NCI-H146 treated with DMSO at 0.1 percent for 48 hours (cell line): ENCODE measurements around the gene CSH1.
"Not testable (repeated sequence)": the region's sequence is repeated elsewhere in the genome, so short reads cannot be mapped to it uniquely, and the experiment has no call there.

Experiments
- DNase-seq: peaks from one replicate; lab custom pipeline; 2025; ENCODE audit not compliant: unreplicated experiment; lab: John Stamatoyannopoulos, UW

The CSH1 gene

DNA sequence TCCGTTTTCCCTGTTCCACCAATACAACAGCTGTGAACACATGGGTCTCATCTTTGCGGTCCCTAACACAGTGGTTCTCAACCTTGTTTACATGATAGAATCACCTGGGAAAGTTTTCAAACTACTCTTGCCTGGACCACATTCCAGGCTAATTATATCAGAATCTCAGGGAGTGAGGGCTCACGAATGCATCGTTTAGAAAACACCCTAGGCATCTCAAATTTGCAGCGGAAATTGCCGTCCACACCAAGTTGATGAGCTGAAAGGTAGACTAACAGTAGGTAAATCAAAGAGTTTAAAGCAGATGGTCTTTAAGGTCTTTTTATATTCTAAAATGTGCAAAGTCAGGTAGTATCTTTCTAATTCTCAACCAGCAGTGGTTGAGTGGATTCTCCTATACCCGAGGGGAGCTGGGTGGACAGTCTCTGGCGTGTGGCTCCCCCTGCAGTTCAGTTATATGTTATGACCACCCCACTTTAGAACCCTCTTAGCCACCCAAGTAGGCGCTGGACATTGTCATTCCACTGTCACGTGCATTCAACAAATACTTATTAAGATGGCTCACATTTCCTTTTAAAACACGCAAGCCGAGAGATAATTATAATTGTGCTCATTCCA is 10.9 kb upstream of the CSH1 start:
- not testable (repeated sequence) for DNase-seq

DNA sequence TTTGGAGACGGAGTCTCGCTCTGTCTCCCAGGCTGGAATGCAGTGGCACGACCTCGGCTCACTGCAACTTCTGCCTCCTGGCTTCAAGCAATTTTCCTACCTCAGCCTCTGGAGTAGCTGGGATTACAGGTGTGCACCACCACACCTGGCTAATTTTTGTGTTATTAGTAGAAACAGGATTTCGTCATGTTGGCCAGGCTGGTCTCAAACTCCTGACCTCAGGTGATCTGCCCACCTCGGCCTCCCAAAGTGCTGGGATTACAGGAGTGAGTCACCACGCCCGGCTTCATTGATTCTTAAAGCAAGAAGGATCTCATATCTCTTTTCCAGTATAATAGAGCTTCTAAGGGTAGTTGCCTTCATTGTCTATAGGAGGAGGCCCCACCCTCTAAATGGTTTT is 8.4 kb upstream of the CSH1 start:
- DNase-seq, result not testable (repeated sequence)

DNA sequence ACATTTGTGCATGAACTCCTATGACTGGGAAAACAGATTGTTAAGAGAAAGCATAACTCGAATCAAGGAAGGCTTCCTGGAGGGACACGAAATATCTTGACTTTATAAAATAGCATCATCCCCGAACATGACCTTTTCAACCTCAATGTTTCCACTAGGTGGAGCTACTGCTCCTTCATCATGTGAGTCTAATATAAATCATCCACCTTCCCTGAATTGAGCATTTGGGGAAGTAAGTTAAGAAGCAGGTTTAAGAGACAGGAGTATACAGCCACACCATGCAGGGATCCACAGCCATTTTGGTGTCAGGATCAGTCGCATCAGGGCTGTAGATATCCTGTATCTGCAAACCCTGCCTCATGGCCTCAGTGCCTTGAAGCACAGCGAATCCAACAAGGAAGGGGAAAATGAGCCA is 7.4 kb upstream of the CSH1 start:
- not testable (repeated sequence) for DNase-seq

DNA sequence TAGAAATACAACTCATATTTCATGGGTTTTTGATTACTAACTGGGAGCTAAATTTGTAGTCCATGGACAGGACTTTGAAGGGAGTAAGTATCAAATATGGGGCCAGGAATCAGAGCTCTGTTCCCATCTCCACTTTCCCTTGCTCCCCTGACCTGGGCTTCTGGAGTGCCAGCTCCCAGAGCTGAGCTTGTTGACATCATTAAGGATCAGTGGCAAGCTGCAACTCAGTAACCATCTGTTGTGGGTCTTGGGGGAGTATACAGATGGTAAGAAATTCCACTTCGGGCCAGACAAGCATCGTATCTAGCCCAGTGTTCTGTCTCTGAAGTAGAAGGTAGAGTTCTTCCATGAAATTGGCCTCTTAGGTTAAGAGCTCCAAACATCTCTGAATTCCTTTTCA is 5.6 kb upstream of the CSH1 start:
- DNase-seq, result not testable (repeated sequence)

DNA sequence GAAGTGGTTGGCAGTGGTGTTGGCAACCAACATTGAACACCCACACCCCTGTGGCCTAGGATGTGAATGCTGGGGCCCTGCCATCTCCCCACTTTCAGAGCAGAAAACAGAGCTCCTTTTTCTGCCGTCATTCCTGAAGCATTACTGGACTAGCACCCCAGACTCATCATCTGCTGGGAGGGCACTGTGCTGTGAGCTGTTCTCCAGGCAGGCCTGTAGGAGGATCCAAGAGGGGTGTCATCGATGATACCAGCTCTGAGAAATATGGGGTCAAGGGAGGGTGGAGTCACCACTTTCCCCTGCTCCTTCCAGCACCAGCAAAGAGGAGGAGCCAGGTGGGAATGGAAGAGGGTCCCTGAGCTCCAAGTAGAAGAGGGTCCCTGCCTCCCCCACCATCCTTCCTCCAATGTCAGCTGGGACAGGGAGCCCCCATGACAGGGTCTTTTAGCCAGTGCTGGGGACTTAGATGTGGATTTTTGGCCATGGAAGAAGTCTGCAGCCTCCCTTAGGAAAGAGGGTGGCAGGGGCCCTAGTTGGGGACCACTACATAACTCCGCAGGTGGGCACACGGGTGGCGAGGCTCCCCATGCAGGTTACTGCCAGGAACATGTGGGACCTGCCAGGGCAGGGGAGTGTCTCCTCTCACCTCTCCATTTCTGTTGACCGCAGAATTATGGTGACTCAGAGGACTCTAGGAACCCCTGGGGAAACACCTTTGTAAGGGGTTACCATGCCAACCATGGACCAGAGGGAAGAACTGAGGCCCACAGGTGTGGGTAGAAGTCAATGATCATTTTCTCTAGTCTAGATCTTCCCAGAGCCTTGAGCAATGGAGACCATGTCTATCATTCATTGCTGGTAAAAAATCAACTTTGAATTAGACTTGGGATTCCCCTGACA is 2.8 kb upstream of the CSH1 start:
- DNase-seq, result not testable (repeated sequence)

DNA sequence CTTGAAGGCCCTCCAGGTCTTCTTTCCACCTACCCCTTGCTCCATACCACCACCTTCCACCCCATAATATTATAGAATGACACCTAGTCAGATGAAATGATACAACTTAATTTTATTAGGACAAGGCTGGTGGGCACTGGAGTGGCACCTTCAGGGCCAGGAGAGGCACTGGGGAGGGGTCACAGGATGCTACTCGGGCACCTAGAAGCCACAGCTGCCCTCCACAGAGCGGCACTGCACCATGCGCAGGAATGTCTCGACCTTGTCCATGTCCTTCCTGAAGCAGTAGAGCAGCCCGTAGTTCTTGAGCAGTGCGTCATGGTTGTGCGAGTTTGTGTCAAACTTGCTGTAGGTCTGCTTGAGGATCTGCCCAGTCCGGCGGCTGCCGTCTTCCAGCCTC is 1.6 kb downstream of the CSH1 start:
- DNase-seq, result not testable (repeated sequence)

DNA sequence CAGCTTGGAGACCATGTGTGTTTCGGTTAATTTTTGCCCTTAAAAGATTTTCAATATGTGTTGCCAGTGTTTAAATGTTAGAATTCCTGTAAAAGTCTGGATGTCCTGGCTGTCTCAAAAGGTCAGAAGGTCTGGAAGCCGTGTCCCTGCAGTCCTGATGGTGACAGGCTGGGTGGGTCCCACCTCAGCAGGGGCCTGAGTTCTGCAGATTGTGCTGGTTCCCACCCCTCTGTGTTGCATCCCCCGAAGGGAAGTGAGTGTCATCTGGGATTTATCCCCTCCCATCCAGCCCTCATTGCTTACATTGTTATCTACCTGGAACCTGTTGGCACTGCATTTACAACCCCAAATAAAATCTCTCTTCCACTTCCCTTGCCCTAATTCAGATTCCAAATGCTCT is 2.4 kb downstream of the CSH1 start:
- DNase-seq, result not testable (repeated sequence)

DNA sequence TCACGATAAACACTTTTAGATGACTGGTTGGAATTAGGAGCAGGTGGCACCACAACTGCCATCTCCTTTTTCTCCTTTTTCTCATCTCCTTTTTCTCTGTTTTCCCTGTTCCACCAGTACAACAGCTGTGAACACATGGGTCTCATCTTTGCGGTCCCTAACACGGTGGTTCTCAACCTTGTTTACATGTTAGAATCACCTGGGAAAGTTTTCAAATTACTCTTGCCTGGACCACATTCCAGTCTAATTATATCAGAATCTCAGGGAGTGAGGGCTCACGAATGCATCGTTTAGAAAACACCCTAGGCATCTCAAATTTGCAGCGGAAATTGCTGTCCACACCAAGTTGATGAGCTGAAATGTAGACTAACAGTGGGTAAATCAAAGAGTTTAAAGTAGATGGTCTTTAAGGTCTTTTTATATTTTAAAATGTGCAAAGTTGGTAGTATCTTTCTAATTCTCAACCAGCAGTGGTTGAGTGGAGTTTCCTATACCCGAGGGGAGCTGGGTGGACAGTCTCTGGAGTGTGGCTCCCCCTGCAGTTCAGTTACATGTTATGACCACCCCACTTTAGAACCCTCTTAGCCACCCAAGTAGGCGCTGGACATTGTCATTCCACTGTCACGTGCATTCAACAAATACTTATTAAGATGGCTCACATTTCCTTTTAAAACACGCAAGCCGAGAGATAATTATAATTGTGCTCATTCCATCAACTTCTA is 3.9 kb downstream of the CSH1 start:
- not testable (repeated sequence) for DNase-seq

DNA sequence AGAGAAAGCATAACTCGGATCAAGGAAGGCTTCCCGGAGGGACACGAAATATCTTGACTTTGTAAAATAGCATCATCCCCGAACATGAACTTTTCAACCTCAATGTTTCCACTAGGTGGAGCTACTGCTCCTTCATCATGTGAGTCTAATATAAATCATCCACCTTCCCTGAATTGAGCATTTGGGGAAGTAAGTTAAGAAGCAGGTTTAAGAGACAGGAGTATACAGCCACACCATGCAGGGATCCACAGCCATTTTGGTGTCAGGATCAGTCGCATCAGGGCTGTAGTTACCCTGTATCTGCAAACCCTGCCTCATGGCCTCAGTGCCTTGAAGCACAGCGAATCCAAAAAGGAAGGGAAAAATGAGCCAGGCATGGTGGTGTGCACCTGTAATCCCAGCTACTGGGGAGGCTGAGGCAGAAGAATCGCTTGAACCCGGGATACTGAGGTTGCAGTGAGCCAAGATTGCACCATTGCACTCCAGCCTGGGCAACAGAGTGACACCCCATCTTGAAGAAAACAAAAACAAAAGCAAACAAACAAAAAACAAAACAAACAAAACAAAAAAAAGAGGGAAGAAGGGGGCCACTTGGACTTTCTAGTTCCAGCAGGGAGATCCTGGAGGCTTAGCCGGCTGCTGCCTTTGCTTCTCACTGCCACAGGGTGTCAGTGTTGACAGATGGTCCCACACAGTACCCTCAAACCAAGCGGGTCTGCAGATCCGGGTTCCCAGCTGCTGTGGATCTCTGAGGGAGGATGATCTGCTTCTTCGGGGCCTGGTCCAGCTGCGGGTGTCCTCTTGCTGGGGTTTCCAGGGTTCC is 7.1 kb downstream of the CSH1 start:
- not testable (repeated sequence) for DNase-seq

DNA sequence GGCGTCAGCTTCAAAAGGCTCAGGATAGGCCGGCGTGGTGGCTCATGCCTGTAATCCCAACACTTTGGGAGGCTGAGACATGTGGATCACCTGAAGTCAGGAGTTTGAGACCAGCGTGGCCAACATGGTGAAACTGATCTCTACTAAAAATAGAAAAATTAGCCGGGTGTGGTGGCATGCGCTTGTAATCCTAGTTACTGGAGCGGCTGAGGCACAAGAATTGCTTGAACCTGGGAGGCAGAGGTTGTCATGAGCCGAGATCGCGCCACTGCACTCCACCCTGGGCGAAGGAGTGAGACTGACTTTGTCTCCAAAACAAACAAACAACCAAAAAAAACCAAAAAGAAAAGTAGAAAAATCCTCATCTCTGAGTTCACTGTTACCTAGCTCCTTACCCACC is 11.3 kb downstream of the CSH1 start:
- not testable (repeated sequence) for DNase-seq

DNA sequence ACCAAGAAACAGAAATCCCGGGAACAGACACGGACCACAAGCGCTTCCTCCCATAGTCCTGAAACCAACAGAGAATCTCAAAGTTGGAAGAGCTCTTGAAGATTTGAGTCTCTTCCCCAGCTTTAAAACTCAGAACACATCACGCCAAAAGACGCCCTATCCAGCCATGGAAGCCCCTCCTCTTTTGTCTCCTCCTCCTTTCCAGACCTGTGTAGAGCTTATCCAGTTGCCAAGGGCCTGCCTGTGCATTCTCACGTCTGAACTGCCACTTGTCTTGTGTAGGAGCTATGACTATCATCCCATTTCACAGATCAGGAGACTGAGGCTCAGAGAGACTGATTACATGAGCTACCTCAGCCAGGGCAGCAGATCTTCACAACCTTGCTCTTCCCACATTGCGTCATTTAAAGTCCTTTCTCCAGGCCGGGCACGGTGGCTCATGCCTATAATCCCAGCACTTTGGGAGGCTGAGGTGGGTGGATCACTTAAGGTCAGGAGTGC is 13.7 kb downstream of the CSH1 start:
- DNase-seq, result not testable (repeated sequence)

DNA sequence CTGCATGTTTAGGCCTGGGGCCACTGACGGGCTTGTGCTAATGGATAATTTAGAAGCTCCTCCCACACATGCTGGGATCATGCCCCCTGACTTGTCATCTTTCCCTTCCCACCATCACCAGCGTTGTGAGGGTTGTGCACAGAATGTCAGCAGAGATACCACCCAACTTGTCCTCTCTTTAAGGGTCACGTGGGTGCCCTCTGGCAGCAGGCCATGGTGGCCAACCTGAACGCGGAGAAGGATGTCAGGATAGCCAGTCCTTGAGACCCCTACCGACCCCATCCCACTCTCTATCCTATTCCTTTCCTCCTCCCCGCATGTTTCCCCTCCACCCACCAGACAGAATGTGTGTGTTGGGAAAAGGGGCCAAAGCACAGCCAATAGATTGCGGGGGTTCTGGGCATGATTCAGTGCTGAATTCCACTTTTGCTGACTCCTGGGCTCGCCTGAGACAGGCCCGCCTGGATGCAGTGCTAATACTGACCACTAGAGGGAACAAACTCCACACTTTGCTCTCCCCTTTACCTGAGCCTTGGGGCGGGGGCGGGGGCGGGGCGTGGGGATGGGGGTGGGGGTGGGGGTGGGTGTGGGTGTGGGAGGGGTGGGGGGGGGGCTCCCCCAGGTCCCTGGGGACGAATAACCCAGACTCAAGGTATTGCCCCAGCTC is 14.3 kb downstream of the CSH1 start, which contains the start of gene GH2:
Gene GH2, minus strand, starts transcription at position 10 of the 667 bp plus-strand sequence. CDS start 143 bp downstream, outside the sequence.
- peak; percentile 8 for DNase-seq

DNA sequence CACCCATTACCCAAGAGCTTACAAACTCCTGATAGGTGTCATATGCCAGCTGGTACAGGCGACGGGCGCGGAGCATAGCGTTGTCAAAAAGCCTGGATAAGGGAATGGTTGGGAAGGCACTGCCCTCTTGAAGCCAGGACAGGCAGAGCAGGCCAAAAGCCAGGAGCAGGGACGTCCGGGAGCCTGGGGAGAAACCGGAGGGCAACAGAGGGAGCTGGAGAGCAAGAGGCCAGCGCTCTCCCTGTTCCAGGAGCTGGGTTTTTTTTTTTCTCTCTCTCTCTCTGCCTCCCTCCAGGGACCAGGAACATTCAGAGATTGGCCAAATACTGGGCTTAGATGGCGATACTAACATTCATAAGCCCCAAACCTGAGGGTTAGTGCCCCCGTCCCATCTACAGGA is 15.0 kb downstream of the CSH1 start:
- DNase-seq, result not testable (repeated sequence)

DNA sequence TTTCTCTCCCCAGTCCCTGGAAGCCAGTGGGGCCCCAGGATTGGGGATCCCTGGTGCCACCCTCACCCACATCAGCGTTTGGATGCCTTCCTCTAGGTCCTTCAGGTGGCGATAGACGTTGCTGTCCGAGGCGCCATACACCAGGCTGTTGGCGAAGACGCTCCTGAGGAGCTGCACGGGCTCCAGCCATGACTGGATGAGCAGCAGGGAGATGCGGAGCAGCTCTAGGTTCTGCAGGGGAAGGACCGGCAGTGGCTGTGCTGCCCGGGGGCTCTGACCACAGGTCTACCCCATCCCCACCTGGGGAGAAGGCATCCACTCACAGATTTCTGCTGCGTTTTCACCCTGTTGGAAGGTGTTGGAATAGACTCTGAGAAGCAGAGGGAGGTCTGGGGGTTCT is 15.7 kb downstream of the CSH1 start:
- DNase-seq, result no peak

DNA sequence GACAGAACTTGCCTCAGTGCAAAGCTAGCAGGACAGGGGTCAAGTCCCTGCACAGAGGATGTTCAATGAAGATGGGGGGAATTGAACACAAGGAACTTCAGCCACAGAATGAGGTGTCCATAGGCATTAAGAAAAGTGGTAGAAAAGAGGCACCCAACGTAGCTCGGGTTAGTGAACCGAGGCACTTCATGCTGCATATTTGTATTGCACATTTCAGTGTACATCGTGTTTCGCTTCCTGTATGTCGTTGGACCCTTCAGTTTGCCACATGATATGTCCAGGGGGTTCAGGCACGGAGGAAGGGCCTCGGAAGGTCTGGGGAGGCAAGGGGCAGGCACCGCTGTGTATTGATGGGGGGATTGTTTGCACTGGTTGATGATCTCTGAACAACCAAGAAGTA is 18.0 kb downstream of the CSH1 start:
- DNase-seq, result not testable (repeated sequence)

DNA sequence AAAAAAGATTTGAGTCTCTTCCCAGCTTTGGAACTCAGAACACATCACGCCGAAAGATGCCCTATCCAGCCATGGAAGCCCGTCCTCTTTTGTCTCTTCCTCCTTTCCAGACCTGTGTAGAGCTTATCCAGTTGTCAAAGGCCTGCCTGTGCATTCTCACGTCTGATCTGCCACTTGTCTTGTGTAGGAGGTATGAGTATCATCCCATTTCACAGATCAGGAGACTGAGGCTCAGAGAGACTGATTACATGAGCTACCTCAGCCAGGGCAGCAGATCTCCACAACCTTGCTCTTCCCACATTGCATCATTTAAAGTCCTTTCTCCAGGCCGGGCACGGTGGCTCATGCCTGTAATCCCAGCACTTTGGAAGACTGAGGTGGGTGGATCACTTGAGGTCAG is 21.7 kb downstream of the CSH1 start:
- DNase-seq, result not testable (repeated sequence)

DNA sequence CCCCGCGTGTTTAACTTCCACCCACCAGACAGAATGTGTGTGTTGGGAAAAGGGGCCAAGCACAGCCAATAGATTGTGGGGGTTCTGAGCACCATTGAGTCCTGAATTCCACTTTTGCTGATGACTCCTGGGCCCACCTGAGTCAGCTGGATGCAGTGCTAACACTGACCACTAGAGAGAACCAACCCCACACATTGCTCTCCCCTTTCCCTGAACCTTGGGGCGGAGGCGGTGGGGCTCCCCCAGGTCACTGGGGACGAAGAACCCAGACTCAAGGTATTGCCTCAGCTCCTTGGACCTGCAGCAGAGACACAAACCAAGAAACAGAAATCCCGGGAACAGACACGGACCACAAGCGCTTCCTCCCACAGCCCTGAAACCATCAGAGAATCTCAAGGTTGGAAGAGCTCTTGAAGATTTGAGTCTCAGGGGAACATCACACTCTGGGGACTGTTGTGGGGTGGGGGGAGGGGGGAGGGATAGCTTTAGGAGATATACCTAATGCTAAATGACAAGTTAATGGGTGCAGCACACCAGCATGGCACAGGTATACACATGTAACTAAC is 22.2 kb downstream of the CSH1 start:
- not testable (repeated sequence) for DNase-seq

DNA sequence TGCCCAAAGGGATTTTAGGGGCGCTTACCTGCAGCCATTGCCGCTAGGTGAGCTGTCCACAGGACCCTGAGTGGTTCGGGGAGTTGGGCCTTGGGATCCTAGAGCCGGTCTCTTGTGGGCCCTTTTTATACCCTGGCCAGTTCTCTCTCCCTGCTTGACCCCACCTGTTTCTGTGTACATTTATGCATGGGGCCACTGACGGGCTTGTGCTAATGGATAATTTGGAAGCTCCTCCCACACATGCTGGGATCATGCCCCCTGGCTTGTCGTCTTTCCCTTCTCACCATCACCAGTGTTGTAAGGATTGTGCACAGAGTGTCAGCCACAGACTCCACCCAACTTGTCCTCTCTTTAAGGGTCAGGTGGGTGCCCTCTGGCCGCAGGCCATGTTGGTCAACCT is 22.8 kb downstream of the CSH1 start, which contains the start of gene CSH2:
Gene CSH2, minus strand, starts transcription at position 101 of the 400 bp plus-strand sequence. Its CDS starts 63 bp downstream, at position 38.
- DNase-seq, result not testable (repeated sequence)

DNA sequence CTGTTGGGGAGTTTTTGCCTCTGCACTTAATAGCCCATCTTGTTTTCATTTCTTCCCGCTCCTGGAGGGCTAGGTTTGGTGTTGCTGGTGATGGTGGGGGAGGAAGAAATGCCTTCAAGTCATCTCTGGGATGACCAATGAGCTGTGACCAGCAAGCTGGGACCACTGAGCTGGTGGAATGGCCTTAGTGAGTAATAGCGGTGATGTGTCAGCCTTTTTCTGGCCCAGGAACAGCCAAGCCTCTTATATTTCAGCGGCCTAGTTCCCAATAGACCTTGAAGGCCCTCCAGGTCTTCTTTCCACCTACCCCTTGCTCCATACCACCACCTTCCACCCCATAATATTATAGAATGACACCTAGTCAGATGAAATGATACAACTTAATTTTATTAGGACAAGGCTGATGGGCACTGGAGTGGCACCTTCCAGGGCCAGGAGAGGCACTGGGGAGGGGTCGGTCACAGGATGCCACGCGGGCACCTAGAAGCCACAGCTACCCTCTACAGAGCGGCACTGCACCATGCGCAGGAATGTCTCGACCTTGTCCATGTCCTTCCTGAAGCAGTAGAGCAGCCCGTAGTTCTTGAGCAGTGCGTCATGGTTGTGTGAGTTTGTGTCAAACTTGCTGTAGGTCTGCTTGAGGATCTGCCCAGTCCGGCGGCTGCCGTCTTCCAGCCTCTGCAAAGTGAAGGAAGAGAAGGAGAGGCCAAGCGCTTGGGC is 24.6 kb downstream of the CSH1 start:
- not testable (repeated sequence) for DNase-seq
